ENCODE measurements around the gene ANKMY2.

Gene ANKMY2

DNA sequence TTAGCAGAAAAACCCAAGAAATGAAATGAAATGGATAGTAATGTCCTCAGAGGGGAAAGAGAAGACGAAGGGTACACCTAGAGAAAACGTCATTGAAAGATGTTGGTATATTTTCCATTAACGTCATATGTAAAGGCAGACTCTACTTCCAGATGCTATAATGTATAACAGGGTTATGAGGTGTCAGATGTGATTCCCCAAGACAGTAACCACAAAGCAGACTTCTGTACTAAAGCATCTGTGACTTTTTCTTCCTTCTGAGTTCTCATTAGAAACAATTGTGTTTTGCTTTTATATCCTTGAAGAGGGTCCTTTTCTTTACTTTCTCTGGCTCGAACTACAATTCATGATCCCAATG is 81.6 kb downstream of the ANKMY2 start:
- DNase-seq = no peak

GRCh38 chr7:16563281-16564022 is 82.1 kb downstream of the ANKMY2 start:
- DNase-seq = no peak

DNA sequence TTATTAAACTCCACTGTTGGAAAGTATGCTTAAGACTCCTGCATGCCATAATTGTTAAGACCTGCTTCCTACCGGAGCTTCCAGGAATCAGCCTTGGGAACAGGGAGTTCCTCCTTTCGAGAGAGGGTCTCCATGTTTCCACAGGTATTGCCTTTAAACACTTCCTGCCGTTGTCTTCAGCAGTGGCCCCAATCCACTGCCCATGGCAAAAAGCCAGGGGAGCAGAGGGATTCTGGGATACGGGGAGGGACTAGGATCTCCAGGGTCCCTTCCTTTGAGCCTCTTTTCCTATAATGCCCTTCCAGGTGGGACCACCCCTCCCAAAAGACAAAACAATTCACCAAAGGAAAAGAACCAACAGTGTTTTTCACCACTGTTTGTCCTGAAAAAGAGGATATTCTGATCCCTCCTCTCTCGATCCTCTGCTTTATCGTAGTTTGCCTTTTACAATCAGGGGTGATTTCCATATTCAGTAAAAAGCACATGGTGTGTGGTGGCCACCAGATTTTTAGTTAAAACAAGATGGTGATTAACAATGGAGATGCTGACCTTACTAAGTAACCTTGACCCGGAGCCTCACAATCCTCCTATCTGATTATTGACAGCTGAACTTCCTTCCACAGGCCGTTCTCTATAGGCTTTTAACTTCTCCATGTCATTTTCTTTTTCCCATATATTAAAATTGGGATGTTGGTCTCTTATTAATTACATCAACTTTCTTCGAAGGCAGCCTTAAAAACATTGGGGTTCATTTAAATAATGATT is 82.9 kb downstream of the ANKMY2 start:
- no peak for DNase-seq

DNA sequence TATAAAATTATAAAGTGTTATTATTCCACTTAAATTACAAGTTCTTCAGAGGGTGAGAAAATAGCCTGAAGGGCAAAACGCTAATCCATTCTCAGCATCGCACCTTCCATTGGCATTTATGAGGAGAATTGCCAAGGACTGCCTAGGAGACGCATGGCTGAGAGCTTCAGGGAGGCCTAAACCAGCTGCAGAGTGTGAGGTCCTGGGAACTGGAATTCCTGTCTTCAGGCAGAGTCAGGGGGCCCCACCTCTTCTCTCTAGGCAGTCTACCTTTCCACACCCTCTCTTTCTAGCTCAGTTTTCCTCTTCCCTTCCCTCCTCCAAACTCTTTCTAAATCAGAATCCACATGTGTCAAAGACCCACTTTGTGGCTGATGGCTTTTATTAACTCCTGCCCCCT is 83.6 kb downstream of the ANKMY2 start:
- DNase-seq = no peak

DNA sequence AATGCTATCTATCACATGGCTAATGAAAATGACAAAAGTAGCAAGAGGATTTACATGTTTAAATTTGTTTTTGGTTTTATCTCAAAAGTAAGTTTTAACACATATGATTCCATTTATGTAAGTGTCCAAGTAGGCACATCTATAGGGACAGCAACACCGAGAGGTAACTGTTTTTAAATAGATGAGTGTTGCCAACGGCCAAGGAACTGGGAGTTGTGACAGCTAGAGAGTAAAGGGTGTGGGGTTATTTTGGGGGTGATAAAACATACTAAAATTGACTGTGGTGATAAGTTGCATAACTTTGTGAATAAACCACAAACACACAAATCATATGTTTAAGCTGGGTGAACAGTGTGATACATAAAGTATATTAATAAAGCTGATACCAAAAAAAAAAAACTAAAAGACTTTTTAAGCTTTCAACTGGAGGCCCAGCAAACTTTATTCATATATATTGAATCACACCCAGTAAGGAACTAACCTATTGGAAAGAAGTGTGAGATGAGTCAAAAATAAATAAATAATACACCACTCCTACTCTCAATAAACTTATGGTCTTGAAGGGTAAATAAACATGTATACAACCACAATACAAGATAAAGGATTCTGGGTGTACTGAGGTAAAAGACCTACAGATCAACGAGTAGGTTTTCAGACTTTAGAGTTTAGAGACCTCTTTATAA is 85.9 kb downstream of the ANKMY2 start:
- no peak for DNase-seq

DNA sequence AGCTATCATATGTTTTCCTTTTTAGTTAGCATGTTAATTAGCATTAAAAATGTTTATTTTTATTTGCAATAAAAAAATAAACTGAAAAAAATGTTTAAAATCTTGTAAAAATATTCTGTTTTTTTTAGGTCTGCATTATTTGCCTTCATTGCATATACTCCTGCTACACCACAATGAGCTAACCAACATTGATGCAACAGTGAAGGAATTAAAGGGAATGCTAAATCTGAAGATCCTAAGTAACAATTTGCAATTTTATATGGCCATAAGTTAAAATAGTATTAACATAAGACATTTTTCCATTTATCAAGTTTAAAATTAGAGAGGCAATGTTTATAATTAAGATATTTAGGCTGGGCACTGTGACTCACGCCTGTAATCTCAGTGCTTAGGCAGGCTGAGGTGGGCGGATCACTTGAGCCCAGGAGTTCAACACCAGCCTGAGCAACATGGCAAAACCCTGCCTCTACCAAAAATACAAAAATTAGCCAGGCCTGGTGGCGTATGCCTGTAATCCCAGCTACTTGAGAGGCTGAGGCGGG is 86.7 kb downstream of the ANKMY2 start:
- DNase-seq = no peak

GRCh38 chr7:16556359-16556758 is 89.2 kb downstream of the ANKMY2 start:
- DNase-seq = no peak

- no peak for DNase-seq
These were observed 90.9 kb downstream of the ANKMY2 start for GRCh38 chr7:16554518-16555236.

- no peak for DNase-seq
These were observed 94.9 kb downstream of the ANKMY2 start for GRCh38 chr7:16550671-16551070.

All from kidney glomerular epithelial cell (primary cell).